CD4-positive, alpha-beta T cell treated with Interleukin-4 for 1 hour (primary cell): ENCODE measurements around the gene CD44.

Experiments used
- DNase-seq, 2 donors: peaks; one replicate each; pipeline ENCODE4 v3.0.0-alpha.2; 2020 to 2022

The CD44 gene

DNA sequence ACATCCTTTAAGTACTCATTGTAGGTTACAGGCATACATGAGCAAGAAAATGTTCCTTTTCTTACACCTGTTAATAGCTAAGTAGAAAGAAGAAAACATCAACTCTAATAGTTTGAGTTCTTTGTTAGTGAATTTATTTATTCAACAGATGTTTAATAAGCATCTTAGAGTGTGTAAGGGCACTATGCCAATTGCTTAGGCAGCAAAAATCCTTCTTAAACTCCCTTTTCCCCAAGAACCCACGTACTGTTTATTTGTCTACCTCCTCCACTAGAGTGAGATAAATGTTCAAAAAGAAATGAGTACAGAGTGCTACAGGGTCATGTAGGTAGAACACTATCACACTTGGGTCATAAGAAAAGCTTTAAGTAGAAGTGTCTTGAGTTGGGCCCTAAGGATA lies 131.4 kb downstream of the CD44 start:
- no peak for DNase-seq

DNA sequence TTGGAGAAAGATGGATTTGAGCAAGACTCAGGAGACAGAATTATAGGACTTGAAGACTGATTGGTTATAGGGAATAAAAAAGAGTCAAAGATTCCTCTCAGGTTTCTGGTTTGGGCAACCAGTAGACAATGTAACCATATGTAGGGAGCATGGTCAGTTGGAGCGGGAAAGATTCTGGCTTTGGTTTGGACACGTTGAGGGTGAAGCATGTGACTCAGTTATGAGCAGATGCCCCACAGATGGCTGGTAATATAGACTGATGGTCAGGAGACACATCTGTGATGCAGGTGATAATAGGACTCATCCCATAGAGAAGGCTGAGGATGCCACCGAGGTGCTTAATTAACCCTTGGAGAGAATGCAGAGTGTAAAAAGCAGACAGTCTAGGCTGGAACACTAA lies 132.1 kb downstream of the CD44 start:
- no peak for DNase-seq

DNA sequence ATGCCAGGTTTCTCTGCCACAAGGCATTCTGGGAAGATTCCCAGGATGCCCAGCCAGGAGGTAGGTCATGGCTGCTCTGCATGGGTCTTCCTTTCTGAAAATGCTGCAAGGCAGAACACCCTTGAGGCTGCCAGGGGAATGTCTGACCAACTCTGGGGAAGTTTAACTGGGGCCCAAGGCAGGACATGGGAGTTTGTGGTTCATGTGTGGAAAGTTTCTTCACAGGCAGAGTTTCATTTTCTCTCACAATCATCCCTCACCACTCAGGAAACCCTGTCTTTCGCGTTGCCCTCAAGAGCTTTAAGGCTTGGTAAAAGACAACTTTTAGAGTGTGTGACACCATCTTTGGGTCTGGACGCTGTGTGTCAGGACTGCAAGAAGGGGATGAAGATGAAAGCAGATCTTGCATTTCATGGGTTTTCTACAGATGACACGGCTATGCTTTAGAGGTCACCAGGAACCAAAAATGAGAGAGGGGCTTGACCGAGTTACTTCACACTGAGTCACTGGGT lies 133.5 kb downstream of the CD44 start:
- DNase-seq = peak; percentile 52 to 54

DNA sequence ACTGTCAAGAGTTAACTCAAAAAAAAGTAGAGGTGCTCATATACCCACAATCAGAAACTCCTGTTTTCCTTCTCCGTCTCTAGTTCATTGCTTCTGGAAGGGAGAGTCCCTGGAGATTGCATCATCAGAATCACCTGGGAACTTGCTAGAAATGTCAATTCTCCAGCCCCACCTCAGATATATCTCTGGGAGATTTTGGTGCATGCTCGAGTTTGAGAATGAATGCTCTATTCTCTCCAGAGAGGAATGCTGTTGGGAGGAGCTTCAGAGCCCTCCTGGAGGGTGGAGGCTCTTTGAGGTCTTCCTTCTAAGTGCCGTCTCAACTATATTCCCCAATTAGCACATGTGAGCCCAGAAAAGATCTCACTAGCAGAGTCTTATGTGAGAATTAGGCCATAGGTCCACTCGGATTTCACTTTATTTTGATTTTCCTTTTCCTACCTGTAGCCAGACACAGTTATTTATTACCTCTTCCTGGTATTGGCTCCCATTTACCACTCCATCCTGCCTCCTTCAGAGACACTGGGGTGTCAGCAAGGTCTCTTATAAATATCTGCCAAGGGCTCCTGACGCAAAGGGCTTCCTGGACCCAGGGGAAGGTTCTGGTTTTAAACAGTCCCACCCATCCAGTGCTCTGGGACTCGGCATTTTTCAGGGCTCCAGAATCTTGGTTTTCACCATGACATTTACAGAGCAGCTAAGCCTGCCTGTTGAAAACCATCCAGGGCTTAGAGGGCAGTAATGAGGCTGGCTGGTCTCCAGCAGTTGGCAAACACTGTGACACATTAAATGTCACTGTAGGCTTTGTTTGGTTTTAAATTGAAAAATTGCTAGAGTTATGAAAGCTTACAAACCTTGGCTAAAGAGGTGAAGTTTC lies 136.2 kb downstream of the CD44 start:
- no peak for DNase-seq

DNA sequence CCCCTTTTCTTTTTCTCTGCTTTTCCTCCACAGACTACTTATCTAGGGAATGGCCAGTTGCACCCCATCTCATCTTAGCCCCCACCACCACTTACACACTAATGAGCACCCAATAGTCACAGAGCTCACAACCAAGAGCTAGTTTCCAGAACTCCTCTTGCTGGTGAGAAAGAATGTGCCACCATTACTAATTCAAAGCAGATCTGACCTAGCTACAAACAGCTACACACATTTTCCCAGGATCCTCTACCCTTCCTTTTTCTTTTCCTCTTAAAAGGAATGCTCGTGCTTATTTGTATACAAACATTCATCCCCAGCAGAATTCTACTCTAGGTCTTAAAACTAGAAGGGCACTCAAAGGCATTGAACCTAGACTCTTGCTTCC lies 136.8 kb downstream of the CD44 start:
- no peak for DNase-seq

DNA sequence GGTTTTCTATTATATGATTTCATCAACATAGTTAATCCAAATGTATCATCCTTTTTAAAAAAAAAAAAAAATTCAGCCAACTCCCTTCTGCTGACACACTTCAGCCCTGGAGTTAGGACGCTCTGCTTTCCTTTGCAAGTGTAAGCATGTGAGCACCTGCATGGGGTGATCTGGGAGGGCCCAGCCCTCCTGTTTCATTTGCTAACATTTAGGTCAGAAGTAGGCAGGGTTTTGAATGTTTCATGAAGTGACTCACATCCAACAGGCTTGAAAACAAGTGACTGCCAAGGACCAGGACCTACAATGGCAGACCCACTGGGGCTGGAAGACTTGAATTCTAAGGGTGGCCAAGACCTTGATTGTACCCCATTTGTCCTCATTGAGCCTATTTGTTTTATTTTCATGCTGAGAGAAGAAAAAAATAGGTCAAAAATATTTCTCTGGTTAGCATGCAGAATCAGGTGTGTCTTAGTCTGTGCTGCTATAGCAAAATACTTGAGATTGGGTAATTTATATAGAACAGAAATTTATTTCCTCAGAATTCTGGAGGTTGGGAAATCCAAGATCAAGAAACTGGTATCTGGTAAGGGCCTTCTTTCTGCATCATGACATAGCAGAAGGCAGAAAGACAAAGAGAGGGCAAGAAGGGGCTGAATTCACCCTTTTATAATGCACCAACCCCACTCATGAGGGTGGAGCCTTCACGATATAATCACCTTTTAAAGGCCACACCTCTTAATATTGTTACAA lies 137.6 kb downstream of the CD44 start:
- DNase-seq = no peak

DNA sequence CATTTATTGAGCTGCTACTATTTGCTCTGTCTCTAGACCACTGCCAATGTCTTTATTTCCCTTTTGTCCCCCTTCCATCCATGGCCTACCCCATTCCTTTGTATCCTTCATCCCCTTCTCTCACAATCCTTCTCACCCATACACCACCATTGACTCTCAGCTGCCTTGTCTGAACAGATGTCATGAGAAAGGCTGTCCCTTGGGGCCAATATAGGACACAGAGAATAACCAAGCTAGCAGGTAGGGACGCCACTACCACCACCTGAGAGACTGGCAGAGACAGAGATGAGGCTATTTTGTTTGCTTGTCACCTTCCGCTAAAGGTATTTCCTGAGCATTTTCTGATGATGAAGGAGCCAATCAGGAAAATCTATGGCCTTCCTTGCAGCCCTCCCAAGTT lies 138.9 kb downstream of the CD44 start:
- no peak for DNase-seq

DNA sequence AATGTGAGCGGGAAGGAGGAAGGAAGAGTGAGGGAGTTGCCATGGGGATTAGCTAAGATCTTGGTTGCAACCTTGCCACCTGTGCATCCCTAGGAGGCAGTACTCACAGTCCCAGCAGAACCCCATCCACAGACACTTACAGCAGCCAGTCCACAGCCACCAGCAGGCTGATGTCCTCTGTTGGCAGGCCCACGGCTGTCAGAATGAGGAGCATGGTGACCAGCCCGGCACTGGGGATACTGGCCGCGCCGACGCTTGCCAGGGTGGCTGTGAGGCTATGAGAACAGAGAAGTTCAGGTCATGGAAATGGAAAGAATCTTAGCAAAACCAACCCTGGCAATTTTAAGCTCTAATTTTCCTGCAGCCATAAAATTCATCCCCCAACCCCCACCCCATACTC lies 141.8 kb downstream of the CD44 start:
- no peak for DNase-seq

DNA sequence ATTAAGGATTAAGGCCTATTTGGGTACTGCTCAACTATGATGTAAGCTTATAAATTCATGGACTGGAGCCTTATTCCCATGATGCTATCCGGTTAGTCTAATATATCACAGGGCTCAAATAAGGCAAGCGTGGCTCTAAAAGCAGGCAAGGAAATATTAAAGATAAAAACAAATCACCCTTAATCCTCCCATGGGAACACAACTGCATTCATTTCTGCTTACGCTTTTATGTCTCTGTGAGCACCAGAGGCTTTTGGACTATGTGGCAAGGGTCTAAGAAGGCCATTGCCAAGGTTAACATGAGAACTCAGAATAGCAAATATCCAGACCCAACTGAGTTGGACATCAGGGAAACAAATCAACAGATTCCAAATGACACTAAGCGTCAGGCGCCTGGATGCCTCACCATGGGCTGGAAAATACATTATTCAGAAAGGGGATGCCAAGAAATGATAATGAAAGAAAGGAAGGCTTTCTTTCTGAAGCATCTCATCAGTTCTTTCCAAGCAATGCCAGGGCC lies 142.3 kb downstream of the CD44 start:
- DNase-seq = no peak
